ENCODE measurements around the gene PKD2. TPM values are rescaled to one million over a fixed set of nuclear protein-coding genes. Genes with fewer than 3 reads are reported as not detected.

The PKD2 gene
- polyA plus RNA-seq, 1 of the 3 experiments (the other 2 are of a cell fraction) = 44.6 TPM

GRCh38 chr4:87982446-87983010 lies 24.9 kb upstream of the PKD2 start:
- Histone ChIP-seq H3K9me2 (no peaks in the 10 kb centered on the region), H3K4me1 (ENCODE audit: control insufficient read depth in 1 of 2, insufficient read depth in 2 of 2, low read depth in 1 of 2, low read length in 1 of 2) (no peaks in the 10 kb centered on the region; a peak in 1 of 4 replicates), H2AFZ (ENCODE audit: low read depth) (no peak overlapping the region), H3K27me3 (ENCODE audit: insufficient read depth) (no peaks in the 10 kb centered on the region), H3K36me3 (replicated peaks in 1 of 2; ENCODE audit: control insufficient read depth in 1 of 2, insufficient read depth in 2 of 2, low read length in 1 of 2) (no peaks in the 10 kb centered on the region), H3K79me2 (ENCODE audit: insufficient read depth) (no peaks in the 10 kb centered on the region), H3K27ac (ENCODE audit: low read depth in 2 of 2, low read length in 1 of 2) (no peak overlapping the region), H3F3A (replicated peaks; ENCODE audit: insufficient read depth) (no peaks in the 10 kb centered on the region), H3K4me3 (ENCODE audit: low read depth in 2 of 2, low read length in 1 of 2) (no peak overlapping the region), H3K9me3 (no peaks in the 10 kb centered on the region), H3K4me2 (no peak overlapping the region), H4K20me1 (ENCODE audit: insufficient read depth) (no peaks in the 10 kb centered on the region), H3K9ac (no peak overlapping the region)
- CTCF ChIA-PET = interaction anchor here (1.2 to 1.3 kb wide), 2 partner anchors 9 to 129 kb away, joined by 3 to 6 read pairs; no protein-coding TSS in a partner anchor
- DNase-seq = no peak
- POLR2A ChIA-PET = no interaction called here
- TF ChIP-seq RCOR1 (IDR thresholded peaks at IDR 0.05; ENCODE audit: low read length) (no peak), ZBTB33 (IDR thresholded peaks at IDR 0.05; ENCODE audit: borderline replicate concordance, low read depth) (no peak), IRF3 (IDR thresholded peaks at IDR 0.05; ENCODE audit: low read depth, low read length) (no peak), EZH2phosphoT487 (IDR thresholded peaks at IDR 0.05; ENCODE audit: borderline replicate concordance, low read depth) (no peak), FOSL2 (IDR thresholded peaks at IDR 0.05; ENCODE audit: borderline replicate concordance, low read depth) (no peak), PBX3 (IDR thresholded peaks at IDR 0.05) (no peak), MEF2A (IDR thresholded peaks at IDR 0.05; ENCODE audit: borderline replicate concordance, low read depth) (no peak), MXI1 (IDR thresholded peaks at IDR 0.05; ENCODE audit: low read depth, low read length) (no peak), USF2 (IDR thresholded peaks at IDR 0.05; ENCODE audit: borderline replicate concordance, low read depth, low read length) (no peak), TEAD4 (IDR thresholded peaks at IDR 0.05; ENCODE audit: borderline replicate concordance, insufficient read depth) (no peak), JUND (IDR thresholded peaks at IDR 0.05) (no peak), FOXJ3 (CRISPR knock-in tag; IDR thresholded peaks at IDR 0.05) (no peak), GATA2 (CRISPR knock-in tag; IDR thresholded peaks at IDR 0.05) (no peak), USF1 (IDR thresholded peaks at IDR 0.05; ENCODE audit: borderline replicate concordance, low read depth) (no peak), RFX5 (IDR thresholded peaks at IDR 0.05; ENCODE audit: low read length) (no peak), SIN3A (IDR thresholded peaks at IDR 0.05; ENCODE audit: borderline replicate concordance, low read depth, low read length) (no peak), SMC3 (IDR thresholded peaks at IDR 0.05; ENCODE audit: low read depth, low read length) (no peak)
- WGBS (ENCODE audit: low lambda C conversion rate) = 81% methylated on average over 13 of the region's 13 CpGs

Measured in SK-N-SH (cell line).